Fibroblast of peridontal ligament (primary cell): Measurements from ENCODE around the gene UBR3.

ENCODE experiments used
- DNase-seq: peaks from one replicate; pipeline ENCODE4 v3.0.0-alpha.2; 2010; ENCODE audit errors: extremely low read depth

The UBR3 gene

GRCh38 chr2:170039401-170040172 is 212.3 kb downstream of the UBR3 start:
- no peak for DNase-seq

- DNase-seq, result no peak
Measured at GRCh38 chr2:170044751-170045478, 217.7 kb downstream of the UBR3 start.

- no peak for DNase-seq
Measured at GRCh38 chr2:170047331-170048065, 220.2 kb downstream of the UBR3 start.

GRCh38 chr2:170052151-170052550 is 224.9 kb downstream of the UBR3 start:
- peak; percentile 25 for DNase-seq

DNA sequence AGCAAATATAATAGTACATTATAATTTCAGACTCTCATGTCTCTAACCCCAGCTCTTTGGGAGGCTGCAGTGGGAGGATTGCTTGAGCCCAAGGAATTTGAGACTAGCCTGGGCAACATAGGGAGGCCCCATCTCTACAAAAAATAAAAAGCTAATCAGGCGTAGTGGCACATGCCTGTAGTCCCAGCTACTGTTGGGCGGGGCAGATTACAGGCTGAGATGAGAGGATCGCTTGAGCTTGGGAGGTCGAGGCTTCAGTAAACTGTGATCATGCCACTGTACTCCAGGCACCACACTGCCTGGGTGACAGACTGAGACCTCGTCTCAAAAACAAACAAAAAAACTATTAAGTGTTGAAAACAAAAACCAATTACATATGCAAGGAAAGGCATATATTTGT is 227.7 kb downstream of the UBR3 start:
- DNase-seq, result no peak

DNA sequence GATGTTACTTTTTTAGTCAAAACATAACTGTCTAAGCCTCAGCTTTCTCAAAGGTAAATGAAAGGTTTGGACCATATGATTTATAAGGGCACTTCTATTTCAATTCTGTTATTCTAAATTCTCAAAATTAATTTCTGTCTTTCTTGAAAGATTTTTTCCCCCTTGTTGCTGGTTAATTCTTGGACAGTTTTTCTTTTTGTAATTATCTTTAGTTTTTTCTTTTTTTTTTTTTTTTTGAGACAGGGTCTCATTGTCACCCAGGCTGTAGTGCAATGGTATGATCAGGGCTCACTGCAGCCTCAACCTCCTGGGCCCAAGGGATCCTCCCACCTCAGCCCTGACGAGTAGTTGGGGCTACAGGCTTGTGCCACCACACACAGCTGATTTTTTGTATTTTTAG is 229.6 kb downstream of the UBR3 start:
- DNase-seq, result no peak

DNA sequence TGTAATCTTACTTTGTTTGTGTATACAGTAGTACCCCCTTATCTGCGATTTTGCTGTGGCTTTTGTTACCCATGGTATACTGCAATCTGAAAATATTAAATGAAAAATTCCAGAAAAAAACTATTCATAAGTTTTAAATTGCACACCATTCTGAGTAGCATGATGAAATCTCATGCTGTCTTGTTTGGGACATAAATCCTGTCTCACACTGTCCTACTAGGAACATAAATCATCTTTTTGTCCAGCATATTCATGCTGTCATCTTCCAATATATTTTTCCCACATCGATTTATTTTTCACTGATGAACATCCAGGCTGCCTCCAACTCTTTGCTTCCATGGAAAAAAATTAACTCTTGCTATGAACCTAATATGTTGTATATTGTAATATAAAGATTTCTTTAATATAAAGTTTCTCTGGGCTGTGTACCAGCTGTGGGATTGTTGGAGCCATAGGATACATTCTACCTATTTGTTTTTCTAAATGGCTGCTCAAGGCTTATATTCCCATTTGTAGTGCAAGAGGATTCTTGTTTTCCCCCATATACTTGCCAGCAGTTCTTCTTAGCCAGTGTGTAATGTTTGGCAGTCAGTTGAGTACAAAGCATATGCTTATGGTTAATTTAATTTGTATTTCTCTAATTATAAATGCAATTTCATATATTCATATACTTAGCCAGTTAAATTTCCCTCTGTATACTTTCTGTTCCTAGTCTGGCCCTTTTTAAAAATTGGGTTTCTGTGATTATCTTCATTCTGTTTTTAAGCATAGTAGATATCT is 236.4 kb downstream of the UBR3 start:
- no peak for DNase-seq

DNA sequence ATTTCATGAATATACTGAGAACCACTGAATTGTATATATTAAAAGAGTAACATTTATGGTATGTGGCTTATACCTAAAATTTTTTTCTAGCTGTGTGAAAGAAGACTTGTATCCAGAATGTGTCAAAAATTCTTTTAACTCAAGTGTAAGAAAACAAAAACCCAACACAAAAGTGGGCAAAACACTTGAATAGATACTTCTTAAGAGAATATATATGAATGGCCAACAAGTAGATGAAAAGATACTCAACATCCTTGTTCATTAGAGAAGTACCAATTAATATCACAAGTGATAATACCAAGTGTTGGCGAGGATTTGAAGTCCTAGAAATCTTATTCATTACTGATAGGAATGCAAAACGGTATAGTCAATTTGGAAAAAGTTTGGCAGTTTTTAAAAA is 243.5 kb downstream of the UBR3 start:
- no peak for DNase-seq

GRCh38 chr2:170073288-170073687 is 246.0 kb downstream of the UBR3 start:
- peak; percentile 94 for DNase-seq

DNA sequence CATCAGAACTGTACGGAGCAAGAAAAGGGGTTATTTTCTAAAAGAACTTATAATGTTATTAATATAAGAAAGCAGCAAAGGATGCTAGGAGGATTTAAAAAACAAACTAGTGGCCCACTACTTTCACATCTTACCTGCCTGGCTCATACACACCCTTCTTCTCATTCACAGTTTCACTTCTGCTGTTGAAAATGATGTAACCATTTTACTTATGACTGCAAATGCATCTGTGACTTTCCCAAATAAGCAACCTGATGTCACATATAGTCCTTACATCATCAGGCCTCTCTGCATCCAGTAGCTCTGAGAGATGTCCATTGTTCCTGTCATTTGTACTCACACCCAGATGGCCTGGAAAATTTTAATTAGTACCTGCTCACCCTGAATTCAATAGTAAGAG is 248.9 kb downstream of the UBR3 start:
- DNase-seq, result no peak

- DNase-seq, result no peak
Measured at GRCh38 chr2:170077830-170078569, 250.7 kb downstream of the UBR3 start.

DNA sequence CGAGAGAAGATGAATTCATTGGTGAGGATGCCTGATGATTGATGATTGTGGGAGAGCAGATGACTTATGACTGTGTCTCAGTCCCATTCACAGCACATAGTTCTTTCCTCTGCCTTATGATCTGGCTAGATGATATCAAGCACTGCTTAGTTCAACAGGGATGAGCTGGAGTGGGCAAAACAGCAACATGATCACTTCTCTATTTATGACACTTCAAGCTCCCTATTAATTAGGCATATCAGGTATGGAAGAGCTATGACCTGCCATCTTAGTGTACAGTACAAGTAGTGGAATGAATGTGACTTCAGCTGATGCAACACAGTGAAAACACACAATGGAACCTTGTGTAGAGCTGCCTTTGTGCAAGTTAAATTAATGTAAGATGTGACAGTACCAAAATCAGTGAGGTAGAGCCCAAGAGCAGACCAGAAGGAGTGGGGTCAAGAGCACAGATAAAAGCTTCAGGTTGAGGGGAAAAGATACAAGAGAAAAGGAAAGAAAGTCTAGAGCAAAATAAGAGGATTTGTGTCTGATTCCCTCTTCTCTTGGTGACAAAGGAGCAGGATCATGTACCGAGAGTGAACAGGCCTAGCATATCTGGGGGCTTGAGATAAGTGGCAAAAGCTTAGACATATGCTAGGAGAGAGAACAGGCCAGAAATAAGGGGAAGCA is 257.7 kb downstream of the UBR3 start:
- DNase-seq, result no peak

GRCh38 chr2:170086117-170086688 is 258.9 kb downstream of the UBR3 start:
- DNase-seq, result no peak

- DNase-seq, result no peak
Measured at GRCh38 chr2:170086751-170087412, 259.6 kb downstream of the UBR3 start.

- peak; percentile 43 for DNase-seq
Measured at GRCh38 chr2:170087413-170087793, 260.1 kb downstream of the UBR3 start.

DNA sequence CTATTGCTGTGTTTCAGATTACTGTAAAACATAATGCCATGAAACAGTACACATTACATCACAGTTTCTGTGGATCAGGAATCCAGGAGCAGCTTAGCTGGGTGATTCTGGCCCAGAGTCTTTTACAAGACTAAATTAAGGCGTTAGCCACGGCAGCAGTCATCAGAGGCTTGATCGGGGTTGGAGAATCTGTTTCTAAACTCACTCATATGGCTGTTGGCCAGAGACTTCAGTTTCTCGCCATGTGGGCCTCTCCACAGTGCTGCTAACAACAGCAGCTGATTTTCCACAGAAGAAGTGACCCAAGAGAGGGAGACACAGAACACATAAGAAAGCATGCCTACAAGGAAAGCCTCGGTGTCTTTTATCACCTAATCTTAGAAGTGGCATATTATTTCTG is 261.5 kb downstream of the UBR3 start:
- peak; percentile 18 for DNase-seq

DNA sequence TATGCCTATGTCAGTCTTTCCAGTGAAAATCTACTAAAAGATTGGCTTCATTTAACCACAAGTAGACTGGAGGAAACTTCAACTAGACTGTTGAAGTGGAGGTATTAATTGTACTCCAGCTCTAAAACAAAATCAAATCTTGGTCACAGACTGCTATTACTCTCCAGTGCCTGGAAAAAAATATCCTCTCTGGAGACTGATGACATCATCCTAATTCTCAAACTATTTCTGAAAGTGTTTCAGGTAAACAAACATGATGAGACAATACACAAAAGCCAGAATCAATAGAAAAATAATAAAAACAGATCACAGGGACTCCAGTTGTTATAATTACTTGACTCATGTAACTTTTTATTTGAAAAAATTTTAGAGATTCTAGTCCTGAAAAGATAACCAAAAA is 263.0 kb downstream of the UBR3 start:
- no peak for DNase-seq

GRCh38 chr2:170091436-170091835 is 264.2 kb downstream of the UBR3 start:
- DNase-seq, result no peak

GRCh38 chr2:170092436-170093060 is 265.3 kb downstream of the UBR3 start:
- peak; percentile 55 for DNase-seq
